DMS53 treated with DMSO at 0.1 percent for 48 hours (cell line): Measurements from ENCODE around the gene TMEM95.
"Not testable (repeated sequence)": the region's sequence is repeated elsewhere in the genome, so short reads cannot be mapped to it uniquely, and the experiment has no call there.

ENCODE experiments used
- DNase-seq: peaks from one replicate; lab custom pipeline; 2025; ENCODE audit not compliant: unreplicated experiment; lab: John Stamatoyannopoulos, UW

The TMEM95 gene

GRCh38 chr17:7323731-7324437, 31.1 kb upstream of the TMEM95 start:
- no peak for DNase-seq

GRCh38 chr17:7324438-7324779, 30.5 kb upstream of the TMEM95 start:
- no peak for DNase-seq

GRCh38 chr17:7325031-7325528, 29.9 kb upstream of the TMEM95 start:
- no peak for DNase-seq

GRCh38 chr17:7326186-7326585, 28.8 kb upstream of the TMEM95 start:
- no peak for DNase-seq

- DNase-seq: no peak
These were observed 27.9 kb upstream of the TMEM95 start for GRCh38 chr17:7327056-7327455.

GRCh38 chr17:7327501-7327900, 27.5 kb upstream of the TMEM95 start:
- DNase-seq: no peak

- no peak for DNase-seq
These were observed 26.9 kb upstream of the TMEM95 start for GRCh38 chr17:7328009-7328408.

GRCh38 chr17:7328840-7329373, 26.0 kb upstream of the TMEM95 start, which contains the start of gene NEURL4:
Gene NEURL4 (minus strand): TSS chr17:7329335. CDS start chr17:7329312, 23 bp downstream.
- DNase-seq: peak; percentile 63

- DNase-seq: peak; percentile 98
These were observed 25.5 kb upstream of the TMEM95 start for GRCh38 chr17:7329374-7329996.

GRCh38 chr17:7329997-7330637, 24.8 kb upstream of the TMEM95 start:
- peak; percentile 82 for DNase-seq

- DNase-seq: no peak
These were observed 24.3 kb upstream of the TMEM95 start for GRCh38 chr17:7330638-7331015.

GRCh38 chr17:7332111-7332510, 22.8 kb upstream of the TMEM95 start:
- no peak for DNase-seq

GRCh38 chr17:7332600-7333069, 22.3 kb upstream of the TMEM95 start:
- DNase-seq: not testable (repeated sequence)

GRCh38 chr17:7334938-7335538, 19.9 kb upstream of the TMEM95 start:
- DNase-seq: no peak

GRCh38 chr17:7335765-7336164, 19.2 kb upstream of the TMEM95 start:
- not testable (repeated sequence) for DNase-seq

GRCh38 chr17:7336240-7337175, 18.4 kb upstream of the TMEM95 start, which contains the start of gene ACAP1:
Gene ACAP1 (plus strand): TSS chr17:7336529. CDS start chr17:7336735, 206 bp downstream.
- DNase-seq: no peak

- DNase-seq: not testable (repeated sequence)
These were observed 17.4 kb upstream of the TMEM95 start for GRCh38 chr17:7337600-7337999.

GRCh38 chr17:7340179-7340578, 14.8 kb upstream of the TMEM95 start:
- DNase-seq: no peak

GRCh38 chr17:7341842-7342241, 13.1 kb upstream of the TMEM95 start:
- DNase-seq: no peak

- no peak for DNase-seq
These were observed 11.7 kb upstream of the TMEM95 start for GRCh38 chr17:7343250-7343649.
